GM21360 (cell line): ENCODE measurements around the gene NEURL1.
A peak's percentile ranks its signal among the peaks of the same experiment; 100 is the strongest.
"Not testable (repeated sequence)": the region's sequence is repeated elsewhere in the genome, so short reads cannot be mapped to it uniquely, and the experiment has no call there.

Experiments used
- ATAC-seq: cut with Tn5 transposase; IDR thresholded peaks from one replicate; pipeline ENCODE4 v1.9.1; 2021; ENCODE audit warnings: mild to moderate bottlenecking, moderate library complexity; ENCODE audit not compliant: unreplicated experiment

The NEURL1 gene

GRCh38 chr10:103492655-103493261 is 747 bp upstream of the NEURL1 start:
- no peak for ATAC-seq

DNA sequence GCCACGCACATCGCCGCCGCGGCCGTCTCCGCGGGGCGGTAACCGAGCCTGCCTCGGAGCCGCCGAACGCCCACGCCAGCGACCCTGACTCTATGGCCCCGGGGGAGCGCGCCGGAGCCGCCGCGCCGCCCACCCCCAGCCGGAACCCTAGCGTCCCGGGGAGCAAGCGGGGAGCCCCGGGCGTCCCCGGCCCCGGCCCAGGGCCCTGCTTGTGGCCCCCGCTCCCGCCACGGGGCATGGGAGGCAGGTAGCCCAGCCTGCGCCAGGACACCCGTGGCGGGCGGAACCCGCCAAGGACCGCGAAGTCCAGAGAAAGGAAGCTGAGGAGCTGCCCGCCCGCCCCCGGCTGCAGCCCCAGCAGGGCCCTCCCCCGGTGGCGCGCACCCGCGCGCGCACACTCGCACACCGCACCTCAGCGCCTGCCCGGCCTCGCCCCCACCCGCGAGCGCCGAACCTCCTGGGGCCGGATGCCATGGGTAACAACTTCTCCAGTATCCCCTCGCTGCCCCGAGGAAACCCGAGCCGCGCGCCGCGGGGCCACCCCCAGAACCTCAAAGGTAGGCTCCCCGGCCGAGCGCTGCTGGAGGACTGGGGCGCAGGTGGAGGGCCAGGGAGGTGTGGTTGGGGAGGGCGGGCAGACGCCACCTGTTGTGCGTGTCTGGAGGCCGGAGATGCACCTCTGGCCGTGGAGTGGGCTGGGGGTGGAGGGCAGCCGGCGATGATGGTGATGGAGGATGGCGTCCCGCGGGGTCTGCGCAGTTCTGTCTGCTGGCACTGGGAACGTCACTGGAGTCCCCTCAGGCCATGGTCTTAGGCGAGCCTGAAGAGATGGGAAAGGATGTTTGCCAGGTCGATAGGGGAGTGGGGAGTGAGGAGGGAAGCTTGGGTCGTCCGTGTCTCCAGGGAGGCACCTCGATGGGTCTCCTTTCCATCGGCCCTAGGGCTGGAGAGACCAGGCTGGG is 692 bp downstream of the NEURL1 start:
- no peak for ATAC-seq

DNA sequence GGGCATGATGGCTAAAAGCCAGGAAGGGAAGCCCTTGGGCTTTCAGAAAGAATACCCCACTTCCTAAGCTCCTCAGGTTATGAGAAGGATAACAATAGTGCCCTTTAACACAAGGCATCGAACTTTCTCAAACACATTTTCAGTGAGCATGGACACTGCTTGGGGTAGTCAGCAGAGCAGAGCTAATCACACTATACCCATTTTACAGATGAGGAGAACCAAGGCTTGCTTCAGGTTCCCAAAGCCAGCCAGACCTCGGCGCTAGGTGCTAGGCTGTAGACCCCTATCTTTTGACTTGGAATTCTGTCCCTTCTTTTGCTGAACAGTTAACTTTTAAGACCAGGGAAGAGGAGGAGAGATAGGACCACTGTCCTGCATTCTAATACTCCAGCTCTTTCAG is 1.8 kb downstream of the NEURL1 start:
- ATAC-seq = no peak

DNA sequence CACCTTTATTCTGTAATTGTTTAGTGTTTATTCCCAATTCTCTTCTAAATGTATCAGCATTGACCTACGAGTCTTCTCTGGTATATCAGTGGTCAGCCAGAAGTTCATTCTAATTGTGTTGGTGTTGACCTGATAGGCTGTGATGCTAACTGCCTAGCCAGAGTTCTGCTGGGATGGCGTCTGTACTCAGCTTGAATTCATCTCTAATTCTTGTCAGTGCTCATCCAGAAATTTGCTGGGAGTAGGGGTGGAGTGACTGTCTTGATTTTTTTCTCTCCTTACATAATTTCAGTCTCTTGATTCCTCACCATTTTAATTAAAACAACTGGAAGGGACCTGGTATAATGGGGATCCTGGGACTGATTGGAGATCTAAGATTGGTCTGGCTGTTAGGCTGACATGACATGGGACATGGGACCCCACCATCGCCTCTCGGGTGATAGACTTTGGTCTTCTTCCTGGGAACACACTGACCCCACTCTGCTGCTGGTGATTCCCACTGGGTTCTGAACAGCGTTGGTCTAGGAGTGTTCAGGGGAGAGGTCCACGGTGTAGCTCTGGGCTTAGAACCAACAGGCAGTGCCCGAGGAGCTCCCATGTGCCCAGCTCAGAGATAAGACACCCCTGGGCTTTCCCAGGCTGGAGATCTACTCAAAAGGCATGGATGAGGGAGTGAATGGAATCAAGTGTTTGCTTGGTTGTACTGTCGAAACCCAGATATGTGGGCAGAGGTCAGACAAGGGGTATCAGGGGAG is 3.8 kb downstream of the NEURL1 start:
- no peak for ATAC-seq

DNA sequence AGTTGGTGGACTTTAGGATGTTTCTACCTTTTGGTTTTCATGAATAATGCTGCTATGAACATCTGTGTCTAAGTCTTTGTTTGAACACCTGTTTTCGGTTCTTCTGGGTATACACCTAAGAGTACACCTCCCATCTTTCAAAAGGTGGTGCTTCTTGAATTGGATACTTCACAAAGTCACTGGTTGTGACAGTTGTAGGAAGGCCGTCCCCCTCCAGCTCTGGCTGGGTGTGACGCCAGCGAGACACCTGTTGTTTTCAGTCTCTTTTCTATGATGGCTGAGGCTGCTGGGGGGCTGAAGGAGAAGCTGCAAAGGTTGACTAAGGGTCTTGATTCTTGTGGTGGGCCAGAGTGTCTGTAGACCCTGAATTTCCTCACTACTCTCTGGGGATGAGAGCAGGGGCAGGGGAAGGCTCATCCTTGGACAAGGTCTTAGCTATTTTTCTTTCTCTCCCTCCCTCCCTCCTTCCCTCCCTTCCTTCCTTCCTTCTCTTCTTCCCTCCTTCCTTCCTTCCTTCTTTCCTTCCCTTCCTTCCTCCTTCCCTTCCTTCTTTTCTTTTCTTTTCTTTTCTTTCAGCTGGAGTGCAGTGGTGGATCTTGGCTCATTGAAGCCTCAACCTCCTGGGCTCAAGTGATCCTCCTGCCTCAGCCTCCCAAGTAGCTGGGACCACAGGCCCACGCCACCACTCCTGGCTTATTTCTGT is 5.6 kb downstream of the NEURL1 start:
- no peak for ATAC-seq

DNA sequence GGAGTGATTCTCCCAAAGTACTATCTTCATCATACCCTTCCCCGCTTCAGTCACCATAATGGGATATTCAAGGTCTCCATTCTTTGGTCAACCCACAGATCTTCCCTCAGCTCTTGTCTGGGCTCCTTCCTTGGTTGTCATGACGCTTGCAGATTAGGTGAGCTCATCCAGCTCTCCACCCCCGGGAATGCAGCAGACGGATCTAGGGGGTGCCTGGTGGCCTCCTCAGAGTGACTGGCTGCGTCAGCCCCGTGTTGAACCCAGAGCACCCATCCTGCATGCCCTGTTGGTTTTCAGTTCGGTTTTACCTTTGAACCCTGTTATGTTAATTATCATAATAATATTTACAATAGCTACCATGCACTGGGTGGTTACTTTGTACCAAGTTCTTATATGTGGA is 6.4 kb downstream of the NEURL1 start:
- no peak for ATAC-seq

DNA sequence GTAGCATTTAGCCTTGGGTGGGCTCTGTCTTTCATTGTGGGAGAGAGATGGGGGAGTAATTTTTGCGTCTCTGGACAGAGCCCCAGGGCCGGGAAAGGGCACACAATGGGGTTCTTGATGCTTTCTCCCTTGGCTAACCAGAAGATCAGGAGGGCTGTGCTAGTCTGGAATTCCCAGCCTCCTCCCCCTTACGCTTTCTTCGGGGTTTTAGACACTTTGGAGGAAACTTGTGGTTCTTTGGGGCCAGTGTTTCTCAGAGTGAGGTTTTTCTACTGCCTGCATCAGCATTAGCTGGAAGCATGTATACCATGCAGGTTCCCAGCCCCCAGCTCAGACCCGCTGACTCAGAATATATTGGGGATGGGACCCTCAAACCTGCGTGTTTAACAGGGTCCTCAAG is 7.0 kb downstream of the NEURL1 start:
- no peak for ATAC-seq

GRCh38 chr10:103501186-103501585 is 7.7 kb downstream of the NEURL1 start:
- ATAC-seq = no peak

GRCh38 chr10:103502849-103503660 is 9.6 kb downstream of the NEURL1 start:
- no peak for ATAC-seq

DNA sequence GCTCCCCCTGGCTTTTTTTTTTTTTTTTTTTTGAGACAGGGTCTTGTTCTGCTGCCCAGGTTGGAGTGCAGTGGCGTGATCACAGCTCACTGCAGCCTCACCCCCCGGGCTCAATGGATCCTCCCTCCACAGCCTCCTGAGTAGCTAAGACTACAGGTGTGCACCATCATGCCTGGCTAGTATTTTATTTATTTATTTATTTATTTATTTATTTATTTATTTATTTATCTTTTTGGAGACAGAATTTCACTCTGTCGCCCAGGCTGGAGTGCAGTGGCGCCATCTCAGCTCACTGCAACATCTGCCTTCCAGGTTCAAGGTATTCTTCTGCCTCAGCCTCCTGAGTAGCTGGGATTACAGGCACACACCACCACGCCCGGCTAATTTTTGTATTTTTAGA is 10.3 kb downstream of the NEURL1 start:
- ATAC-seq = not testable (repeated sequence)

DNA sequence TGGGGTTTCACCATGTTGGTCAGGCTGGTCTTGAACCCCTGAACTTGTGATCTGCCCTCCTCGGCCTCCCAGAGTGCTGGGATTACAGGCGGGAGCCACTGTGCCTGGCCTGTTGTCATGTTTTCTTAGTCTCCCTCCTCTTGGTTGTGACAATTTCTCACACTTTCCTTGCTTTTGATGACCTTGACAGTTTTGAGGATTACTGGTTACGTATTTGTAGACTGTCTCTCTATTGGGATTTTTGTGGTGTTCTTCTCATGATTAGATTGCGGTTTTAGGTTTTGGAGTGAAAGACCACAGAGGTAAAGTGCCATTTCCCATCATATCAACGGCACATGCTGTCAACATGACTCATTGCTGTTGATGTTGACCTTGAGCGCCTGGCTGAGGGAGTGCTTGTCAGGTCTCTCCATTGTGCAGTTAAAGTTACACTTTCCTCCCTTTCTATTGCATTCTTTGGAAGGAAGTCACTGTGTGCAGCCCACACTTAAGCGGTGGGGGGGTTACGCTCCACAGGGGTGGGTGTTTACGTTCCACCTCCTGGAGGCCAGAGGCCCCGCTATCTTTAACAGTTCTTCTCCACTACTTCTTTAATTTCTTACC is 10.8 kb downstream of the NEURL1 start:
- peak; percentile 51 for ATAC-seq

DNA sequence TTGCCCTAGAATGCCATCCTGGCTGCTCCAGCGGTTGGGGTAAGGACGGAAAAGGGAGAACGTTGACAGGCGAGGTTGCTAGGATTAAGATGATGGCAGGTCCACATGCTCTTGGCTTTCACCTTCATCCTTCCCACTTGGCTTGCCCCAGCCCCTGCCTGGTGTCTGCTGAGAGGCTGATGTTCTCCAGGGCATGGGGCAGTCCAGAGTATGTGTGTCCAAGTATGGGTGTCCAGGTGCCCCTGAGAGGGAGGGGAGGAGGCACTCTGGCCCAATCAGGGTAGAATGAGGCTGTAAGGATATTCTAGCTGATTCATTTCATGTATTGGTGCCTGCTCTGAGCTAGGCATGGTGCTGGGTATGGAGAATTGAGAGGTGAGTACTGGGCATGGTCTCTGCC is 12.6 kb downstream of the NEURL1 start:
- no peak for ATAC-seq

DNA sequence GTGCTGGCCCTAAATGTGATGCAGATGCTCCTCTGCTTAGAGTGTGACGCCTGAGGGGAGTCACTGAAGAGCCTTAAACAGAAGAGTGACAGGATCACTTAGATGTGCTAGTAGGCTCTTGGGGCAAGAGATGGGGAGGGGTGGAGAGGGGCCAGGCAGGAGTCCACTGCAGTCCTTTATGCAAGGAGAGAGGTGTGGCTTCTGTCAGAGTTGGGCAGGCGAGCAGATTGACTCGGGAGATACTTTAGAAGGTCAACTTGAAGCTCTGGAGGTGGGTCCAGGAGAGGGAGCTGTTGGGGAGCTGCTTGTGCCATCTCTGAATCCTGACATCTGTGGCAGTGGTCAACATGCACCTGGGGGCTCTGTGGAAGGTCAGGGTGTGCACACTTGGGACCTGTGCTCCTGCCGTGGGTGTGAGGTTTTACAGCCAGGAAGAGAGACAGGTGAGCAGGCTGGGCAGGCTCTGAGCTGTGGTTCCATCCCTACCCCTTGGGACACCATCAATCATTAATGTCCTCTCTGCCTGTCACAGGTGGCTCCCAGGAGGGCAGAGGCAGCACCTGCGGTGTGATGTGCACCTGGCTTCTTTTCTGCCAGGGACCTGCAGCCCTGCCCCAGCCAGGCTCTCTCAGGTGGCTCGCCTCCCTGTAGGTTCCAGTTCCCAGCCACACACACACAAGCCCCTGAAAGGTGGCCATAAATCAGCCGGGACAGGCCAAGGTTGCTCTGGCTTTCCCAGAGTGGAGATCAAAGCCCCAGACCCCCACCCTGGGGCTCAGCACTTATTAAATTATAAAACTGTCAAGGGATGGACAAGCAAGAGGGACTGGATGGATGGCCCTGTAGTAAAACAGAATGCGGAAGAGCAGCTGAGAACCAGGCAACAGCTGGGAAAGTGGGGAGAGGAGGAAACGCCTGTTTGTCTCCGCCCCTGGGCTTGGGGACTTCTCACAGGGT is 14.0 kb downstream of the NEURL1 start:
- no peak for ATAC-seq

DNA sequence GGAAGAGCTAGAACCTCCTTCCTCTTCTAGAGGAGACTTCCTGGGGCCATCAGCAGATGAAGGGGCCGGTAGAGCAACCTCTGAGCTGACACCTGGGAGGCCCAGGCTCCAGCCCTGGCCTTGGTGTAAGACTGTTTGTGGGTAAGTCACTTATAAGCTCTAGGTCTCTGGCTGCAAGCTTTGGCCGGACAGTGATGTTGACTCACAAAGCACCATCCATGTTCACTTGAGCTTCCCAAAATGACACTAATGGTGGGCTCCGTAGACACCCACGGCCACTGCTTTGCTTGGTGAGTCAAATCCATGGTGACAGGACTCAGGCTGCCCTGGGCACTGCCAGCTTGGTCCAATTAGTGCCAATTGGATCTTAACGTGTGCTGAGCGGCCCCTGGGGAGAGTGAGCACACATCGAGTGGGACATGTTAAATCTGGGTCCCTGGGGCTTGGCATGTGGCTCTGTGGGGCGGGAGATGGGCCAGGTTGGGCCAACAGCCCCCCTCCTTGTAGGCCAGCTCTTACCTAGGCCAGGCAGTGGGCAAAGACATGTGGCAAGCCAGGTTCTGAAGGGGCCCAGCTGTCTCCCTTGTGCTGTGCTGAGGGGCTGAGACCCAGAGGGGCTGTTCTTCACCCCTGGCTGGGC is 16.7 kb downstream of the NEURL1 start:
- no peak for ATAC-seq

- ATAC-seq = no peak
These were observed 17.6 kb downstream of the NEURL1 start for GRCh38 chr10:103510791-103511752.

DNA sequence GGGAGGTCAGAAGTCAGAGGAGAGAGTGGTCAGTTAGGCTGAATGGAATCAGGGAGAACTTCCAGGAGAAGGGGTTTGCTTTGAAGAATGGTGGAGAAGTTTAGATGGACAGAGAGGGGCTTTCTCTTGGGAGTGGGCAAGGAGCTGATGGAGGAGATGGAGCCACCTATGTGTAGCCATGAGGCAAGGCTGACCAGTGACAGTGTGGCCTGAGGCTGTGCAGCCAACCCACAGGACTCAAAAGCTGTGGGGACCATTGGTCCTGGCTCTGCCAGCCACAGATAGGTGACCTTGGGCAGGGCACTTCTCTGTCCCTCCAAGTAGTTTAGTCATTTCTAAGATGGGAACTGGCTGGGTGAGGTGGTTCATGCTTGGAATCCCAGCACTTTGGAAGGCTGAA is 18.7 kb downstream of the NEURL1 start:
- no peak for ATAC-seq
